NOMO-1 treated with DMSO at 0.1 percent for 48 hours (cell line): Measurements from ENCODE around the gene STK32C.
A peak's percentile ranks its signal among the peaks of the same experiment; 100 is the strongest.
"Not testable (repeated sequence)": the region's sequence is repeated elsewhere in the genome, so short reads cannot be mapped to it uniquely, and the experiment has no call there.

Experiments
- DNase-seq: peaks from one replicate; lab custom pipeline; 2025; ENCODE audit not compliant: unreplicated experiment; lab: John Stamatoyannopoulos, UW

STK32C gene

DNA sequence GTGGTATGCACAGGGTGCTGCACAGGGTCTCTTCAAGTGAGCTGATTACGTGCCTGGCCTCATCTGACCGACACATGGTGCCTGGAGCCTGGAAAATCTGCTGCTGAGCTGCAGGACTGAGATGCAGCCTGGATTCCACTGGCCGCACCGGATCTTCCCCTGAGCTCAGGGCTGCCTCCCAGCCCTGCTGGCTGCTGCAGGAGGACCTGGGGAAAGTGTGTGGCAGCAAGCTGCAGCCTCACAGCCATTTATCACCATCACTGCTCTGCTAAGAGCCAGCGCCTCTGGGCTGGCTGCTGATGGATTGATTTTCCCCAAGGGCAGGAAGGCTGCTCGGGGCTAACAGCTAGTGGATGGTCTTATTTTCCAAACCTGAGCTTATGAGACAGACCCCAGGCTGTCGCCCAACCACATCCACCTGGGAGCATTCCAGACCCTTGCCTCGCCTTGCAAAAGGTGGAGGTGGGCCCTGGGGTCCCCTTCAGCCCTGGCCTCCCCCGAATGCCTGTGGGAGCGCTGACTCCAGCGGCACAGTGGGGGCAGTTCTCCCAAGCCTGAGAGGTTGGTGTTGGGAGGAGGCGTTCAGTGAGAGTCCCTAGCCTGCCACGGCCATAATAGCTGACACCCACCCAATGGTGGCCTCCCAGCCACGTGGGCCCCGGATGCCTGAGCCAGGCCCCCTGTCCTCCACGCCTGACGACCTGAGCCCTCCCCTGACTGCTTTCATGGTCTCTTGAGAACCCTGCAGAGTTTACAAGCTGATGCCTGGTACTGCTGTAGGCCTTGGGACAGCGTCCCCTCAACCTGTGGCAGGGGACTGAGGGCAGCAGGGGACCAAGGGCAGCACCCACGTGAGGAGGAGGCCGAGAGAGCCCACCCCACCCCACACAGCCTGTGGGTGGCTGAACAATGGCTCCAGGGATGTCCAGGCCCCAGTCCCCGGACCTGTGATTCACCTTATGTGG lies 38.2 kb downstream of the STK32C start:
- no peak for DNase-seq

DNA sequence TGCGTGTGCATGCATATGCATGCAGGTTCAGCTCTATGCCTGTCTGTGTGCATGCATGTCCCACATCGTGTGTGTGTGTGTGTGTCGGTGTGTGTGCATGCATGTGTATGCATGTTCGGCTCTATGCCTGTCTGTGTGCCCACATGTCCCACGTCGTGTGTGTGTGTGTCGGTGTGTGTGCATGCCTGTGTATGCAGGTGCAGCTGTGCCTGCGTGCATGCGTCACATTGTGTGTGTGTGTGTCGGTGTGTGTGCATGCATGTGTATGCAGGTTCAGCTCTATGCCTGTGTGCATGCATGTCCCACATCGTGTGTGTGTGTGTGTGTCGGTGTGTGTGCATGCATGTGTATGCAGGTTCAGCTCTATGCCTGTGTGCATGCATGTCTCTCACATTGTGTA lies 39.8 kb downstream of the STK32C start:
- DNase-seq, result not testable (repeated sequence)

DNA sequence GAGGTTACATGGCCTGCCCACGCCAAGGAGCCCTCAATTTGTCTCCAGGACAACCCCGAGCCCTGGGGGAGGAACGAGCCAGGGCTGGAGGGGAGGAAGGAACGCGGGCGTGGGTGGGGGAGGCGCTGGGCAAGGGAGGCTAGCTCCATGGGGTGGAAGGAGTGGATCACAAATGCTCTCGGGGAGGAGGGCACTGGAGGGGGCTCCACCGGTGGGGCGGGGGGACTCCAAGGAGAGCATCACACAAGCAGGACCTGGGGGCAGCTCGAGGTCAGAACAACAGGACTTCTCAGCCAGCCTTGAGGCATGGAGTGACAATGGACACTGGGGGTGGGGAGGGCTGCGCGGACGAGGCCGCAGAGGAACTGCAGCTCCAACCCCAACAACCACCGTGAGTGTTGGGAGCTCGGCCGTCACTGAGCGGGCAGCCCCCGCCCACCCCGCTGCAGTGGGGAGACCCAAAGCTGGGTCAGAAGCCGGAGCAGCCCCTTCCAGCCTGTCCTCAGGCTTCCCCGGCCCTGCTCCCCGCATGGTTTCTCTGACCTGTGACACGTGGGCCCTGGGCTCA lies 41.1 kb downstream of the STK32C start:
- DNase-seq, result no peak

DNA sequence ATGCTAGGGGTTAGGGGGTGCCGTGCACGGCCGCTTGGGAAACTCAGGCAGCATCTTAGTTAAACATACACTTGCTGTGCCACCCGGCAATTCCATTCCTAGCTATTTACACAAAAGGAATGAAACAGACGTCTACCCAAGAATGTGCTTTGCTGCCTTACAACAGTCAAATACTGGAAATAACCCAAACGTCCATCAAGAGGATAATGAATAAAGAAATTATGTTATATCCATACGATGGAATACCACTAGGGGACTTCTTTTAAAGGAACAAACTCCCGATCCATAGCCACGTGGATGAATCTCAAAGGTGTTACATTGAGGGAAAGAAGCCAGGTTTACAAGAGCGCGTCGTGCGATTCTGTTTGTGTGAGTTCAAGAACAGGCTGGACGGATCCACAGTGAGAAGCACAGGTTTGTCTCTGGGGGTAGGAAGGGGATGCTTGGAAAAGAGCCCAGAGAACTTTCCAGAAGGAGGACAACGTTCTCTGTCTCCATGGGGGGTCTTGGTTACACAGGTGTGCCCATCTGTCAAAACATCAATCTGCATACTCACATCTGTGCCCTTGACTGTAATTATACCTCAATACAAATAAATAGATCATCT lies 41.8 kb downstream of the STK32C start:
- DNase-seq, result no peak

DNA sequence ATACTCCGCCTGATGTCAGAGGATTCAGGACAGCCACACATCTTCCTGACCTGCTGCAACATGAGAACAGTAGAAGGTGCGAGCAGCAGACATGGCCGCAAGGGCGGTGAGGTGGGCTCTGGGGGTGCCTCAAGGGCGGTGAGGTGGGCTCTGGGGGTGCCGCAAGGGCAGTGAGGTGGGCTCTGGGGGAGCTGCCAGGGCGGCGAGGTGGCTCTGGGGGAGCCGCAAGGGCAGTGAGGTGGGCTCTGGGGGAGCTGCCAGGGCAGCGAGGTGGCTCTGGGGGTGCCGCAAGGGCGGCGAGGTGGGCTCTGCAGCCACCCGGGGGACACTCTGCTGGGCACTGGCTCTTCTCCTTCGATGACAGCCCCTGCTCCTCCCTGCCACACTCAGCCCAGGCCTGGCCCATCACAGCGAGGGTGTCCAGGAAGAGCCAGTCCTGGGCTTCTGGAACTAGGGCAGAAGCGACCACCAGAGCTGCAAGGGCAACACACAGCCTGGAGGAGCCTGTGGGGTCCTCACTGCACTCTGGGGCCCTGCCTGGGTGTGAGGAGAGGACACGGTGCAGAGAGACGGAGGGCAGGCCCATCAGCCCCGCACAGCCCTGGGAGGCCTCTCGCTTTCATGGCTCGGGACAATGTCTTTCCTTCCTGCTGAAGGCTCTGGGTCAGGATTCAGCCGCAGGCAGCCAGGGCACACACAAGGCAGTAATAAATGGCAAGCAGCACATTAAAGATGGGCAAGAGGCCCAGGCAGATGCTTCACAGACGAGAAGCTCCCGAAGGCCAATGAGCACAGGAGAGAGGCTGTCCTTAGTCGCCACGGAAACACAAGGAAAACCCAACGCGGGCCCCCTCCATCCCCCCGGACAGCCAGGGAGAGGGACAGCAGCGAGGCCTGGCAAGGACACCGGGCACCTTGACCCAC lies 42.5 kb downstream of the STK32C start:
- DNase-seq, result no peak

DNA sequence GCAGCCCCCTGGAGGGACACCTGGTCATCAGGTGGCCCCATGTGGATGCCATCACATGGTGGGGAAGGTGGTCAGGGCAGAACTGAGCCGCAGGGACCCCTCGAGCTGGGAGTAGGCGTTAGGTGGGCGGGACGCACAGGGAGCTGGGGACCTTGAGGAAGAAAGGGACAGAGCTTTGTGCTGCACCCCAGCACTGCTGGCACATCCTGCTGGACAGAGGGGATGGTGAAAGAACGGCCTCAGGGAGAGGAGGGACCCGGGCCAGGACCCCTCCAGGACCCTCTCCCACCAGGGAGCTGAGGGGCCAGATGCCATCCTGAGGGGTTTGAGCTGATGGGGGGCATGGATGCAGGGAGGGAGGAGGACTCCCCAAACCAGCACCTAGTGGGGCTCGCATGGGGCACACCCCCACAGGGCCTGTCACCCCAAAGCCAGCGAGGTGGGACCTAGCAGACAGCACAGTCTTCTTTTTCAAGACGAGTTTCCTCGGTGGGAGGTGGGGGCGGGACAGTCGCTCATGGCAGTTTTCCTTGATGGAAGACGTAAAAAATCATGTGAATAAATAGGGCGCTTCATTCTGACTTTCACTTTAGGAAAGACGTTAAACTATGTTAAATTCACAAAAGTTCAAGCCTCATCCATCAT lies 43.3 kb downstream of the STK32C start:
- DNase-seq, result no peak

DNA sequence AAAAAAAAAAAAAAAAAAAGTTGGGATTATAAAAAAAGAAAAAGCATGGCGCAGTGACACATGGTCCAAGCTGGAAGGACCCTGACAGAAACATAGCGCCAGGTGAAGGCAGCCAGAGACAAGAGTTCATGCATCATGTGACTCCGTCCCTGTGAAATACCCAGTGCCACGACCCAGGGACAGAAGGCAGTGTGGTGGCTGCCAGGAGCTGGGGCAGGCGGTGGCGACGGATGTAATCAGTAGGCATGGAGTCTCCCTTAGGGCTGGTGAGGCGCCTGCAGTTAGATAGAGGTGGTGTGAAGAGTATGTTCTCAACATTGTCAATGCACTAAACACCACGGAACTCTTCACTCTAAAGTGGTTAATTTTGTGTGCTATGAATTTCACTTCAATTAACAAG lies 43.9 kb downstream of the STK32C start:
- no peak for DNase-seq

DNA sequence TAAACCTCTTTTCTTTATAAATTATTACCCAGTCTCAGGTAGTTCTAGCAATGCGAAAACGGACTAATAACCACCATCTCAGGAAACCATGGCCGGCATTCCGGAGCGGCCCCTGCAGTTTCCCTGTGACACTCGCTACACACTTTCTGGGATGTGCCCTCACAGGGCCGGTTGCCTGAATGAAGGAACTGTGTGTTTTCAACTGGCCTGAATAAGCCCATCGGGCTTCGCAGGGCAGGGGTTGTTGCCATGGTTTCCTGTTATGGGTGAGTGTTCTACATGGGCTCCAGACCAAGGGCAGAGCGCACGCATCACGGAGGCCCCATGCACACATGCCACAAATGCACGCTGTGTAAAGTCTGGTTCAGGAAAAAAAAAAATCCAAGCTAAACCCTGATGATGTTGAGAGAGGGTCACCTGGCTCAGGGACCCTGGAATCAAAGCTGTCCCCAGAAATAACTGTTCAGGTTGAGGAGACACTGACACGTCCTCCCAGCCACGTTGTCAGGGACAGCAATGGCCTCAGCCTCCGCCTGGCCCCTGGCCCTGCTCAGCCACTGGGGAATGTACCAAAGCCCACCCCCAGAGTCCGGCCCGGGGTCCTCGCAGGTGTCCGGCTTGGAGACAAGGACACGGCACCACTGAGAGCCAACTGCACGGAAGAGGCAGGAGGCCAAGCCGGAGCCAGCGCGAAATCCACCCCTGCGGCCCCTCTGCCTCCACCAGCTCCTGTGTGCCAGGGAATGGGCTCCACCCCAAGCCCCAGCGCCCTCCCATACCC lies 47.9 kb downstream of the STK32C start:
- no peak for DNase-seq

DNA sequence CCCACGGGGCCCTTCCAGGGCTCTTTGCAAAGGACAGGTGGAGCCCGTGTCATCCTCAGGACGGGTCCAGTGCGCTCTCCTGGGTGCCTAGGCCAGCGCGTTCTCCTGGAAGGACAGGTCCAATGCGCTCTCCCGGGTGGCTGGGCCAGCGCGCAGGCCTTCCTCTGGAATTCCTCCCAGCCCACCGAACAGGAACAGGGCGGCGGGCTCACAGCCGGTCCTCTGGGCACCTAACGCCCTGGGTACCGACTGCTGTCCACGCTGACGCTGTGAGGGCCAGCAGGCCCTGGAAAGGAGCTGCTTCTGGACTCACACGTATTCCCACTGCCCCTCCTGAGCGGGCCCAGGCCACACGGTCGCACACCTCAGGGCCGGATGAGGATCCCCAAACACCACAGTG lies 49.3 kb downstream of the STK32C start:
- DNase-seq, result no peak

DNA sequence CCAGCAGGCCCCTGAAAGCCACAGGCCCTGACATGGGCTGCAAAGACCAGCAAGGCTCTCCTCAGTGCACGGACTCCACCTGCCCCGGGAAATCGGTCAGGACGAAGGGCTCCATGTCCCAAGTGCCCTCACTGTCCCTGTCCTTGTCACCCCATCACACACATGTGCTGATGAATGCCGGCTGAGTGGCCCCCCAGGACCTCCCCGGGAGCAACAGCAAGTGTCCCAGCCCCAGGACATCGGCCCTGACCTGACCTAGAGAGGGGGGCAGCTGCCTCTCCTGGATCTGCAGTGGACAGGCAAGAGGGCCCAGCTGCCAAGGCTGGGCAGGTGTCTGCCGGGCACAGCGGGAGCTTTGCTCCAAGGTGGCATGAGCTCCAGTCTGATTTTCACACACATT lies 49.8 kb downstream of the STK32C start:
- no peak for DNase-seq

DNA sequence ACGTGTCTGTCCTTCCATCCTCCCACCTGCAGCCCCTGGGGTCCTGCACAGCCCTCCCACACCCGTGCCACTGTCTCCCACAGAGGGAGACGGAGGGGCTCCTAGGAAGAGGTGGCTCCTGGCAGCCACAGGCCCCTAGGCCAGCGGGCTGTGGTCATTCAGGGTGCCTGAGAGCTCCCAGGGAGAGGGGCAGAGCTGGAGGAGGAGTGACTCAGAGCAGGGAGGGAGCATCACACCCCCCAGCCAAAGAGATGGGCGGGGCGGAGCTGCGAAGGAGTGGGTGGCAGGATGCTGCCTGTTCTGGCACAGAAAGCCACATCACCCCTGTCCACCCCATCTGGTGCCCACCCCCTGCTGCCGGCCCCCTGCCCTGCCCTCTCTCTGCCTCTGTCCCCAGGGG lies 50.5 kb downstream of the STK32C start:
- DNase-seq, result no peak

DNA sequence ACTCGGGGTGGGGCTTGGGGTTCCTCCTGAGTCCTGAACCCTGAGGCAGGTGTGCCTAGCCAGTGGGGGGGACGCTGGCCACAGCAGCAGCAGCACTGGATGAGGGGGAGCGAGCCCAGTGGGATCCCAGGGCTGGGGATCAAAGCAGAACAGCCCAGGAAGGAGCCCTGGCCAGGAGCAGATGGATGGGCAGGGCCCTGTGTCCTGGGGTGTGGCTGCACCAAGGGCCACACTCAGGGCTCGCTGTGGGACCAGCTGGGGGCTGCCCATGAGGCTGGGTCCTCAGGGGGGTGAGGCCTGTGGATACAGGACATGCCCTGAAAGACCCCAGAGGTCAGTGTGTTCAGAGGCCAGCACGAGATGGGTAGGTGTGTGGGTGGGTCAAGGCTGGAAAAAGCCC lies 50.9 kb downstream of the STK32C start:
- no peak for DNase-seq

DNA sequence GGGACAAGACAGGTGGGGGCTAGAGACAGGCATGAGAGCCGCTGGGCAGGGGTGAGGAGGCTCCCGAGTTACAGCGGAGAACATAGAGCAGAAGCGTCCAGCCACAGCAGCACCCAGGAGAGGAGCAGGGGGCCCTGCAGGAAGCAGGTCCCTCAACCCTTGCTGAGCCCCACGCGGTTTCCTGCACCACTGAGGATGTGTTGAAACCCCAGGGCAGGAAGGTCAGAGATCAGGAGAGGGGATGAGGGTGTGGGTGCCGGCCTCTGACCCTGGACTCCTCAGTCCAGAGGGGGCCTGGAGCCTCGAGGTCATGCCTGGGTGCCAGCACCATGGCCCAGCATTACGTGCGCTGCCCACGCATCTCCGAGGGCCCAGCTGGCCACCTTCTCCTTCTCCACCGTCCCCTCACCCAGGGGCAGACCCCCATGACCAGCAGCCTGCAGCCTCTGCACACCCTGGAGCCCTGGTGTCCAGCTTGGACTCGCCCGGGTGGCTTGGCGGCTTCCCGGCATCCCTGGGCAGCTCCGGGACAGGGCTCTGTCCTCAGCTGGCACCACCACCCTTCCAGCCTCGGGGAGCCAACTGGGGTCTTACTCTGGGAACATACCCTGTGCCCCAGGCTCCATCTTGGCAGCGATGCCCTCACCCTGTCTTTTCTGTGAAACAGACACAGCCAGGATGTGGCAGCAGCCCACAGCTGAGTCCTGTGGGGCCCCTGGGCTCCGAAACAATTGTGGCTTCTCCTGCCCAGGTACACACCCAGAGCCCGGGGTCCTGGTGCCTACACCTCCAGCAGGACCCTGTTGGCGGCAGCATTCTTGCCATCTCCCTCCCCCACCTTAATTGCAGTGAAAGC lies 52.0 kb downstream of the STK32C start:
- DNase-seq, result peak; percentile 7

DNA sequence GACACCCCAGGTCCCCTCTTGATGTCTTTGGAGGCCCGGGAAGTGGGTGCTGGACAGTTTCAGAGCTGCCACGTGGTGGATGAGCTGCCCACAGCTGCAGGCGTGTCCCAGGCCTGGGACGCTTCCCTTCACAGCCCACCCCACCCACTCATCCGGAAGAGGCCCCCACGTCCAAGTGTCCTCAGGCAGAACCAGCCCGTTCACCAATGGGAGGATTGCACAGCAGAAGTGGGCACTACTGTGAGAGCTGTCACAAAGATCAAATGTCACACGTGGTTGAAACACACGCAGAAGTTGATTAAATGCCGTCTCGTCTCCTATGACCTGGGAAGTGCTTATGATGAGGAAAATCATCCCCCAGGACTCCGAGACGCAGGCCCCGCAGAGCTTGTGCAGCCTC lies 52.9 kb downstream of the STK32C start:
- no peak for DNase-seq

DNA sequence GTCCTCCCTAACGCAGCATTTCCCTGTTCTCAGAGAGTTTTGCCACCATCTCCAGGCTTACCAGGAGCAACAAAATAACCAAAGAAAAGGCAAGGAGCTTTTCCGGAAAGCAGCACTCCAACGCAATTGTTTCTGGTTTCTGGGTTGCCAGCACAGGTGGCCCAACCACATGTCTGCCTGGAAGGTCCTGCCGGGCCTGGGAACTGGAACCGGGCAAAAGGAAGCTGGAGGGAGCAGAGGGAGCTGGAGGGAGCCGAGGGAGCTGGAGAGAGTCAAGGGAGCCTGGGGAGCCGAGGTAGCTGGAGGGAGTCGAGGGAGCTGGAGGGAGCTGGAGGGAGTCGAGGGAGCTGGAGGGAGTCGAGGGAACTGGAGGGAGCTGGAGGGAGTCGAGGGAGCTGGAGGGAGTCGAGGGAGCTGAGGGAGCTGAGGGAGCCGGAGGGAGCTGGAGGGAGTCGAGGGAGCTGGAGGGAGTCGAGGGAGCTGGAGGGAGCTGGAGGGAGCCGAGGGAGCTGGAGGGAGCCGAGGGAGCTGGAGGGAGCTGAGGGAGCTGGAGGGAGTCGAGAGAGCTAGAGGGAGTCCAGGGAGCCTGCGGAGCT lies 54.6 kb downstream of the STK32C start:
- DNase-seq, result no peak

DNA sequence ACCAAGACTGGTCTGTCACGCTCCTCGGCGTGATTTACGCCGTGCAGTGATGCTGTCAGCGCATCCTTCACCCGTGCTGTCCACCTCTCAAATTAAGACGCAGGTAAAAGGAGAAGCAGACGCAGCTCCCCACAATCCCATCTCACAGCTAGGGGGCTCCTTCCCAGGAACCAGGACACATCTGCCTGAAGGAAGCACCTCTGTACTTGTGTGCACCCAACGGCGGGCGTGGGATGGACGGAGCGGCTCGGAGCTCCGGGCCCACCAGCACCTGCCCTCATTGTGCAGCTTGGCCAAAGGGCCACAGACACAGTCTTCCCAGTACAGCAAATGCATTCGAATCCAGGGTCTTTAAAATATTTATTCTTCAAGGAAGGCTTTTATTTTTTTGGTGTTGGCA lies 55.3 kb downstream of the STK32C start:
- no peak for DNase-seq

DNA sequence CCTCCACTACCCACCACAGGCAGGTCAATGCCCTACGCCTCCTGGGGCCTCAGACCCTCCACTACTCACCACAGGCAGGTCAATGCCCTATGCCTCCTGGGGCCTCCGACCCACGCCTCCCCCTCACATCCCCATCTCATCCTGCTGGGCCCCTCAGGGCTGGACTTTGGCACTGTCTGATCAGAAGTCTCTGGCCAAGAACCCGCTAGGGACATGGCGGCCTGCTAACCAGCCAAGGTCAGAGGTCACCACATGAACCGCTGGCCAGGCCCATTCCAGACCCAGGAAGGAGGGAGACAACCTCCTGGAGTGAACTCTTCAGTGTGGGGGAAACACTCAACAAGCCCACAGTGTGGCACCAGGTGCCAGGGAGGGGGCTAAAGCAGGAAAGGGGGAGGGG lies 55.8 kb downstream of the STK32C start:
- no peak for DNase-seq
